HL-60 (cell line): ENCODE results near the gene PC.

Experiments
- DNase-seq, 2 experiments: peaks; one replicate each; pipeline ENCODE4 v3.0.0-alpha.2; 2010 to 2020; ENCODE audit warnings: low read depth in 1 of 2, low spot score in 1 of 2
- H3K27ac ChIP-seq: fragments of 250-450 bp; sonication (Bioruptor Pico); replicated peaks from 2 replicates; pipeline ENCODE4 v1.5.1; 2020; ENCODE audit warnings: mild to moderate bottlenecking, moderate library complexity
- H3K27me3 ChIP-seq: fragments of 250-450 bp; sonication (Bioruptor Pico); 2 replicates; pipeline ENCODE4 v1.5.1; 2021; ENCODE audit warnings: mild to moderate bottlenecking, moderate library complexity; ENCODE audit not compliant: insufficient read depth, poor library complexity, severe bottlenecking
- H3K4me3 ChIP-seq: replicated peaks from 2 replicates; pipeline ENCODE4 v1.5.1; 2011; ENCODE audit warnings: mild to moderate bottlenecking, control low read depth, low read length; ENCODE audit not compliant: insufficient read depth
- GABPA ChIP-seq: IDR thresholded peaks from 2 replicates; pipeline ENCODE4 v1.6.1; 2012; ENCODE audit warnings: low read depth
- POLR2AphosphoS5 ChIP-seq: IDR thresholded peaks from 2 replicates; pipeline ENCODE4 v1.6.1; 2012; ENCODE audit warnings: low read depth
- SPI1 ChIP-seq: IDR thresholded peaks from 2 replicates; pipeline ENCODE4 v1.6.1; 2012; ENCODE audit warnings: low read depth, mild to moderate bottlenecking, borderline replicate concordance
- TF ChIP-seq, protein P1 (sequence below): IDR thresholded peaks from 2 replicates; pipeline ENCODE4 v1.6.1; 2012; ENCODE audit warnings: low read depth; ENCODE audit not compliant: insufficient replicate concordance
- TF ChIP-seq, protein P2 (sequence below): IDR thresholded peaks from one replicate; pipeline ENCODE4 v1.5.1; 2011; ENCODE audit warnings: low read length, control low read depth, inconsistent platforms; ENCODE audit not compliant: insufficient read depth

The PC gene

DNA sequence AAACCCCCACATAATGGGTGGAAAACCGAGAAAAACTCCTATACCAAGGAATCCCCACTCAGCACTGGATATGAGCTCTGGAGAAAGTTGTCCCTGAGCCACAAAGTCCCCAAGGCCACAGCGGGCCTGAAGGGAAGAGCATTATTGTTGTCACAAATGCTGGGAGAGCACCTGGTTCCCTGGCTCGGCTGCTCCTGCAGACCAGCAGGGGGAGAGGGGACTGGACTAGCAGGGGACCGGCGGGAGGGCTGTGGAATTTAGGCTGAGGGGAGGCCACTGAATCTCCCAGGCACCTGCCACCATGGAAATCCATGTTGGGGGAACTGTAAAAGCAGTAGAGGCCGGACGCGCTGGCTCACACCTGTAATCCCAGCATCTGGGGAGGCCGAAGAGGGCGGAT, 7.0 kb downstream of the PC start:
- H3K27ac ChIP-seq: no peak overlapping the region
- TF ChIP-seq, protein P1, sequence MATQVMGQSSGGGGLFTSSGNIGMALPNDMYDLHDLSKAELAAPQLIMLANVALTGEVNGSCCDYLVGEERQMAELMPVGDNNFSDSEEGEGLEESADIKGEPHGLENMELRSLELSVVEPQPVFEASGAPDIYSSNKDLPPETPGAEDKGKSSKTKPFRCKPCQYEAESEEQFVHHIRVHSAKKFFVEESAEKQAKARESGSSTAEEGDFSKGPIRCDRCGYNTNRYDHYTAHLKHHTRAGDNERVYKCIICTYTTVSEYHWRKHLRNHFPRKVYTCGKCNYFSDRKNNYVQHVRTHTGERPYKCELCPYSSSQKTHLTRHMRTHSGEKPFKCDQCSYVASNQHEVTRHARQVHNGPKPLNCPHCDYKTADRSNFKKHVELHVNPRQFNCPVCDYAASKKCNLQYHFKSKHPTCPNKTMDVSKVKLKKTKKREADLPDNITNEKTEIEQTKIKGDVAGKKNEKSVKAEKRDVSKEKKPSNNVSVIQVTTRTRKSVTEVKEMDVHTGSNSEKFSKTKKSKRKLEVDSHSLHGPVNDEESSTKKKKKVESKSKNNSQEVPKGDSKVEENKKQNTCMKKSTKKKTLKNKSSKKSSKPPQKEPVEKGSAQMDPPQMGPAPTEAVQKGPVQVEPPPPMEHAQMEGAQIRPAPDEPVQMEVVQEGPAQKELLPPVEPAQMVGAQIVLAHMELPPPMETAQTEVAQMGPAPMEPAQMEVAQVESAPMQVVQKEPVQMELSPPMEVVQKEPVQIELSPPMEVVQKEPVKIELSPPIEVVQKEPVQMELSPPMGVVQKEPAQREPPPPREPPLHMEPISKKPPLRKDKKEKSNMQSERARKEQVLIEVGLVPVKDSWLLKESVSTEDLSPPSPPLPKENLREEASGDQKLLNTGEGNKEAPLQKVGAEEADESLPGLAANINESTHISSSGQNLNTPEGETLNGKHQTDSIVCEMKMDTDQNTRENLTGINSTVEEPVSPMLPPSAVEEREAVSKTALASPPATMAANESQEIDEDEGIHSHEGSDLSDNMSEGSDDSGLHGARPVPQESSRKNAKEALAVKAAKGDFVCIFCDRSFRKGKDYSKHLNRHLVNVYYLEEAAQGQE: no peak
- TF ChIP-seq, protein P2, sequence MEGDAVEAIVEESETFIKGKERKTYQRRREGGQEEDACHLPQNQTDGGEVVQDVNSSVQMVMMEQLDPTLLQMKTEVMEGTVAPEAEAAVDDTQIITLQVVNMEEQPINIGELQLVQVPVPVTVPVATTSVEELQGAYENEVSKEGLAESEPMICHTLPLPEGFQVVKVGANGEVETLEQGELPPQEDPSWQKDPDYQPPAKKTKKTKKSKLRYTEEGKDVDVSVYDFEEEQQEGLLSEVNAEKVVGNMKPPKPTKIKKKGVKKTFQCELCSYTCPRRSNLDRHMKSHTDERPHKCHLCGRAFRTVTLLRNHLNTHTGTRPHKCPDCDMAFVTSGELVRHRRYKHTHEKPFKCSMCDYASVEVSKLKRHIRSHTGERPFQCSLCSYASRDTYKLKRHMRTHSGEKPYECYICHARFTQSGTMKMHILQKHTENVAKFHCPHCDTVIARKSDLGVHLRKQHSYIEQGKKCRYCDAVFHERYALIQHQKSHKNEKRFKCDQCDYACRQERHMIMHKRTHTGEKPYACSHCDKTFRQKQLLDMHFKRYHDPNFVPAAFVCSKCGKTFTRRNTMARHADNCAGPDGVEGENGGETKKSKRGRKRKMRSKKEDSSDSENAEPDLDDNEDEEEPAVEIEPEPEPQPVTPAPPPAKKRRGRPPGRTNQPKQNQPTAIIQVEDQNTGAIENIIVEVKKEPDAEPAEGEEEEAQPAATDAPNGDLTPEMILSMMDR: no peak
- TF ChIP-seq SPI1 (no peak), GABPA (no peak), POLR2AphosphoS5 (no peak)
- peaks cover 12% of the 10 kb centered on the region for H3K27me3 ChIP-seq
- DNase-seq: no peak
- H3K4me3 ChIP-seq: no peak overlapping the region

- TF ChIP-seq GABPA: no peak
- no peak for DNase-seq
- Histone ChIP-seq H3K27ac (no peak overlapping the region), H3K27me3 (peaks cover 8% of the 10 kb centered on the region), H3K4me3 (no peak overlapping the region)
These were observed 8.1 kb downstream of the PC start for GRCh38 chr11:66950112-66950535.

DNA sequence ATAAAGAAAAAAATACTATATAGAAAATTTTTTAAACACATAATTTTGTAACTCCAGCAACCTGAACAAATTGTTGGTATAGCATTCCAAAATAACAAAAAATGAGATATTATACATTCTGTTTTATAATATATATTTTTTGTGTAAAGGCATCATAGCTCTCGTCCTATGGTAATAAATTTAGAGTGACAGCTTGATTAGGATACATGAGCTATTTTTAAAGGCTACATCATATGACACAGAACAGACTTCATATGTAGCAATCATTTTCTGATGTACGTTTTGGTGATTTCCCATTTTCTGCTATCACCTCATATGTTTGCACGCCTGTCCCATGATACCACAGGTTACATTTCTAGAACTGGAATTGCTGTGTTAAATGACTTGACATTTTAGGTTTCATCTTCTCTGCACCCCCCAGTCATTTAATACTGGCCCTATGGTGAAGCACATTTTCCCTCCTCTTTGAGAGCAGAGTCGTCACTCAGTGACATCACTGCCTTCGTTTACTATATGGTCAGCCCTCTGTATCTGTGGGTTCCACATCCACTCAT, 19.5 kb downstream of the PC start:
- TF ChIP-seq, protein P2: no peak
- TF ChIP-seq SPI1 (no peak), POLR2AphosphoS5 (no peak), GABPA (no peak)
- TF ChIP-seq, protein P1: no peak
- no peak for DNase-seq
- Histone ChIP-seq H3K4me3 (no peak overlapping the region), H3K27me3 (no peaks in the 10 kb centered on the region), H3K27ac (no peak overlapping the region)

DNA sequence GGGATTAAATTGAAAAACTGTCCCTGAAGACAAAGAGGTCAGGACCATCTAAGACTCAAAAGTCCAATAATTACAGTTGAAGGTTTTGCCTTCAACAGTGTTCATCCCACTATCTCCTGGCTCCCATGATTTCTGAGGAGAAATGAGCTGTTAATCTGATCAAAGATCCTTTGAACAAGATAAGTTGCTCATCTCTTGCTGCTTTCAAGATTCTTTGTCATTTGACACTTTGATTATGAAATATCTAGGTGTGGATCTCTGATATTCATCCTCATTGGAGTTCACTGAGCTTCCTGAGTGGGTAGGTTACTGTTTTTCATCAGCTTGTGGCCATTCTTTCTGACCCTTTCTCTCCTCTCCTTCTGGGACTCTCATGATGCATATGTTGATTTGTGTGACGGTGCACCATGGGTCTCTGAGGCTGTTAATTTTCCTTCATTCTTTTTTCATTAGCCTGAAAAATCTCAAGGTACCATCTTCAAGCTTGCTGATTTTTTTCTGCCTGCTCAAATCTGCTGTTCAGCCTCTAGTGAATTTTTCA, 20.9 kb downstream of the PC start:
- no peak for DNase-seq
- Histone ChIP-seq H3K4me3 (no peak overlapping the region), H3K27me3 (no peaks in the 10 kb centered on the region), H3K27ac (no peak overlapping the region)
- TF ChIP-seq SPI1 (no peak), POLR2AphosphoS5 (no peak), GABPA (no peak)
- TF ChIP-seq, protein P1: no peak
- TF ChIP-seq, protein P2: no peak
